SW 1271 (cell line): ENCODE data around the gene TLR8.
A peak's percentile ranks its signal among the peaks of the same experiment; 100 is the strongest.
"Not testable (repeated sequence)": the region's sequence is repeated elsewhere in the genome, so short reads cannot be mapped to it uniquely, and the experiment has no call there.

Experiments
- DNase-seq, 2 experiments: peaks; one replicate each; lab custom pipeline; 2025; lab: John Stamatoyannopoulos, UW

TLR8 gene

GRCh38 chrX:12946838-12947544 is 40.6 kb downstream of the TLR8 start:
- DNase-seq: peak; percentile 0 to 35

GRCh38 chrX:12947545-12948235 is 41.3 kb downstream of the TLR8 start:
- DNase-seq: no peak

GRCh38 chrX:12948495-12948894 is 42.1 kb downstream of the TLR8 start:
- DNase-seq: no peak

GRCh38 chrX:12949205-12949926 is 42.9 kb downstream of the TLR8 start:
- no peak for DNase-seq

GRCh38 chrX:12949927-12950656 is 43.7 kb downstream of the TLR8 start:
- no peak for DNase-seq

- peak in 1 of 2 experiments; percentile 6 for DNase-seq
Measured at GRCh38 chrX:12950851-12951594, 44.6 kb downstream of the TLR8 start.

GRCh38 chrX:12951595-12951975 is 45.2 kb downstream of the TLR8 start:
- no peak for DNase-seq

GRCh38 chrX:12953420-12953819 is 47.0 kb downstream of the TLR8 start:
- DNase-seq: no peak

- no peak for DNase-seq
Measured at GRCh38 chrX:12954376-12954775, 48.0 kb downstream of the TLR8 start.

- DNase-seq: no peak
Measured at GRCh38 chrX:12954981-12955380, 48.6 kb downstream of the TLR8 start.

- DNase-seq: peak in 1 of 2 experiments; percentile 1
Measured at GRCh38 chrX:12955882-12956703, 49.7 kb downstream of the TLR8 start.

GRCh38 chrX:12956704-12957534 is 50.5 kb downstream of the TLR8 start:
- DNase-seq: peak in 1 of 2 experiments; percentile 55

- DNase-seq: no peak
Measured at GRCh38 chrX:12958059-12958458, 51.6 kb downstream of the TLR8 start.

- no peak for DNase-seq
Measured at GRCh38 chrX:12958461-12958860, 52.0 kb downstream of the TLR8 start.

- no peak for DNase-seq
Measured at GRCh38 chrX:12961196-12961718, 54.8 kb downstream of the TLR8 start.

GRCh38 chrX:12962041-12962504 is 55.7 kb downstream of the TLR8 start:
- DNase-seq: no peak

- not testable (repeated sequence) for DNase-seq
Measured at GRCh38 chrX:12963210-12963850, 56.9 kb downstream of the TLR8 start.

- DNase-seq: no peak
Measured at GRCh38 chrX:12965131-12965940, 58.9 kb downstream of the TLR8 start.
